Activated T-cell treated with anti-CD3 and anti-CD28 coated beads for 4 hours (primary cell): Measurements from ENCODE around the gene BNC2.

Experiments
- DNase-seq: peaks from one replicate; pipeline ENCODE4 v3.0.0-alpha.2; 2020

Gene BNC2

DNA sequence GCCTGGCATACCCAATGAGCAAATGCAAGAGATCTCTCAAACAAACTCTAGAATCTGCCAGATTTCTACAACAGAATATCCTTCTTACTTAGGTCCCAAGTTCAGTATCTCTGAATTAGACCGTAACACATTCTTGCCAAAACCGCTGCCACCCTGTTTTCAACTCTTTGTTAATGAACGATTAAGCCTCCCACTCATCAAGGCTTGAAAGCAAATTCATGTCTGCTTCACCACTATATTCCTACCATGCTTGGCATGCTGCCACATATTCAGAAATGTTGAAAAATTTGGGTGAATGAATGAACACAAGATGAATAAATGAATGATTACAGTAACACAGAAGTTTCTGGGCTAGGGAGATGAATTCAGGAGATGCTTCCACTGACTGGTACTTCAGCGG lies 119.9 kb downstream of the BNC2 start:
- DNase-seq: no peak

- DNase-seq: no peak
Observed at GRCh38 chr9:16745359-16745758, 125.1 kb downstream of the BNC2 start.

DNA sequence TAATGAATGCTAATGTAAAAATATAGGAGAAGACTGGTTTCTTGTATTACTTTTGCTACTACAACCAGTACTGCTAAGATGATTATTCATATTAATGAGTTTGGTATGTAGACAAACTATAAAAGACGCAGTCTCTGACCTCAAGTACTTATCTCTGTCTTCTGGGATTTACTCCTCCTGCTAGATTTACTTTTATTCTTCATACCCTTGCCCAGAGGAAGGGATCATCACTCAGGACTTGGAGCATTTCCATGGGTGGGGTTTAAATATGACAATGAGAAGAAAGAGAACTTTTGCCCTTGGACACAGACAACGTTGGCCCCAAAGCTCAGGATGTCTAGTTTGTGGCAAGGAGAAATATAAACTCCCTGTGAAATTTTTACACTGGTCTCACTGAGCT lies 126.1 kb downstream of the BNC2 start:
- DNase-seq: no peak

DNA sequence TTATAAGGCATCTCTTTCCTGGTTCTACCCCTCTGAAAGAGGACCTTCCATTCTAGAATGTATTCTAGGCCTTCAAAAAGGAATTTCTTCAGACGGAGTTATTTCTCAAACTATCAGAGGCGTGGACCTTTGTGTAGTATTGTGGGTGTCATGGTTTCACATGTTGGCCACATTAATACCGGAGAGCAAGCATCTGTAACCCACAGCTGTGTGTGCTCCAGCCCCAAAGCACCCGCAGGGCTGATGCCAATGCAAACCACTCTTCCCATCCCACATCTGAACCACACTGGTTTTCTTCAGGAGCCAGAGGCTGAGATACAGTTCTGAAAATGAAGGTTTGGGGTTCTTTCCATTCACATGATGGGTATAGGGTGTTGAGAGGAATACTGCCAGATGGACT lies 127.1 kb downstream of the BNC2 start:
- no peak for DNase-seq

- no peak for DNase-seq
Observed at GRCh38 chr9:16735001-16735400, 135.5 kb downstream of the BNC2 start.

DNA sequence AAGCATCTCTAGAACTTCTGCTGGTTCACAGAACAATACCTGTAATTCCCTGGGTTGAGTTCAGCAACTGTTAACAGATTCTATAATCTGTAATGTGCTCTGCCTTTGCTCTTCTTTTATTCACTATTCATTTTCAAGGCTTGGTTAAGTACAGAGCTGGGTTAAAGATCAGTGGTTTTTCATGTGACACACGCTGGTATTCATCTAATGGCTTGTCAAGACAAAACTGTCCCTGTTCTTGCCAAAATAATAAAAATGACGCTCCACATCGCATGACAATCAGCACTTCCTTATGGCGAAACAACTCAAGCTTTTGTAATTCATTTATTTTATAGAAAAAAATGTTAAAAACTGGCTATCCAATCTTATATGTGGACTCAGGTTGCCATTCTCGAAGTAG lies 137.9 kb downstream of the BNC2 start:
- DNase-seq: no peak

DNA sequence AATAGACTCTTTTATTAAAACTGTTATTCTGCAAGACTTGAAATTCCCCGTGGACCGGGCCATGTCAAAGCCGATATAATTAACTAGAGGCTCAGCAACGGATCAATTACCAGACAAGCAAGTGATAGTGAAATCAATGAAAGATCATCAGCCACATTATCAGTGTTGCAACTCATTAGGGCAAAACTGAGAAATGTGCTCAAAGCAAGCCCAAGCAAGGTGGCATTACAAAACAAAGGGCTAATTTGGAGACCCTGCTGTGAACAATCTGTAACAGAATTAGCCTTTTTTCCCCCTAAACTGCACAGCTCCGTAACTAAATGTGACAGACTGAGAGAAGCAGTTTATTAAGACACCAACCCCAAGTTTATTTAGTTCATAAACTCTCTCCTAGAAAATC lies 140.3 kb downstream of the BNC2 start:
- DNase-seq: no peak

DNA sequence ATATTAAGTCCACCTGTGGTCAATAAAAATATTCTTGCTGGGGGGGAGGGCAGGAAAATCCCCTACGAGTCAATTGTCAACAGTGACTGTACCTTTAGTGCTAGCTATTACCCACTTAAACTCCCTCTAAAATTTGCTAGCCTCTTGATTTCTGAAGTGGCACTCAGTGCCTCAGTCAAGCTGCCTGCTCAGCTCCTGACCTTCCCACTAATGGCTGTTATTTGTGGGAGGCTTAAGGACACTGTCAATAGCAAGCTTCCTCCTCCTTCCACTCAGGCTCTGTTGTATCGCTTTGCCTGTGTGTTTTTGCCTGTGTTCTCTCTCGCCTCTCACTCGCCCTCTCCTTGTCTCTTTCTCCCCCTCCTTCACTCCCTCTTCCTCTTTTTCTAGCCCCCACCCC lies 140.8 kb downstream of the BNC2 start:
- DNase-seq: no peak

DNA sequence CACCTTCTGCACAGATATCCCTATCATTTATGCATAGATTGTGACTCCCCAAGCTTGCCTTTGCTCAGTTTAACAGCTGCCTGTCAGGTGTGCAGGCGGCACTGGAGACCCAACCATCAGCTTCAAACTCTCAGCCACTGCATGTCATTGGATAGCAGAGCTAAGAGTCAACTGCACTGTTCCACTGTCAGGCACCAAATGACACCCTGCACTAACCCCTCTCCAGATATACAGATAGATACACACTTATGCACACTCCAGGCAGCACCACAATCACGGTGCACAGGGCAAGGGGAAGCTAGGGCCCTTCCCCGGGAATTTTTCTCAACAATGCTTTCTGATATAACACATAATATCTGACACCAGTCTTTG lies 142.3 kb downstream of the BNC2 start:
- no peak for DNase-seq

DNA sequence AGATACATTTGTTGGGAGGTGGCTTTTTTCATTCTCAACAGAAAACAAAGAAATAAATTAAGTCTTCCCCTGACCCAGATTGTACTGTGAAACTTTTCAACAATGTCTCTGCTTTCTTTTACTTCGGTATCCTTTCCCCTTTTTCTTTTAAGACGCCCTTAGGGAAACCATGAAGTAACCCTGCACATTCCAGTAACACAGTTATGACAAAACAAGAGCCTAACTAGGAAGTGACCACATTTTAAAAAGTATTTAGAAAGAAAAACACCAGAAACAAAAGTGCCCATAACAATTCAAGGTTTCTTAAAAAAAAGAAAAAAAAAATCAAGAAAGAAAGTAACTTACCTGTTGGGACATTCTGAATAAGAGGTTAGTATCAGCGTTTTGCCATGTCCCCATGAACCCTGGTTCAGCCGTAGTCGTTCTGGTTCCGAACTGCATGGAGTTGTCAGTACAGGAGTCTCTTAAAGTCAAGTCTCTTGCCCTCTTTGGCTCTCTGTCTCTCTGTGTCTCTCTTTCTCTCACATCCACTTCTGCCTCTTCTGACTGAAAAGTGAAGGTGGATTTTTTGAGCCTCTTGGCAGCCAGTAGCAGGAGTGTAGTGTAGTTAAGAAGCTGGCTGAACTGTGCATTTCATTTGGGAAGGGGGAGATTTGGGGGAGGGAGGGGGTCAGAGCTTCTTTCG lies 142.9 kb downstream of the BNC2 start:
- DNase-seq: no peak

DNA sequence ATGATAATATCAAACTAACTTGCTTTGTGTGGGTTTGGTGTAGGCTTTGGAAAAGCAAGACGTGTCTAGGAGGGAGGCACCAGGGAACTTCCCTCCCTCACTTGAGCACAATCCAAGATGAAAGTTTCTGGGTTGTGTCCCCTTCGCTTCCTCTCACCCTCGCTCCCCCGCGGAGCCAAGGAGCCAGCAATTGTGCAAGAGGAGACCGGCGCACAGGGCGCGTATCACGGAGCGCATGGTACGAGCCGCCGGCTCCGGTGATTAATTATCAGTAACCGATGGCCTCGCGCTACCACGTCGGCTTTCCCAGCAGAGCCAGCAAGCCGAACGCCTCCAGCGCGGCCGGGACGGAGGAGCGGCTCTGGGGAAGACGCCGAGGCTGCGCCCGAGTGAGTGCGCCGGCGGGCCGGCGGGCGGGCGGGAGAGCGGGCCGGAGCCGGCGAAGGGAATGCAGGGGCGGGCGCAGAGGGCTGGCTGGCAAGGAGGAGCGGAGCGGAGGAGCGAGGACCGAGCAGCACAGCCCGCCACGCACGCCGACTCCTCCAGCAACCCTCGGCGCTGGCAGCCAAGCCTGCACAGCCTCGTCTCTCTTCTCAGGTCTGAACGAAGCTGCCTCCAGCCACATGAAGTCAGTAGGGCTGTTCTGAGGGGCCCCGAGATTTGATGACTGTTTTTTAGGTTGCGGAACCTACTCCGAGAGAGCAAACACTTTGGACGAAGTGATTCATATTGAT lies 143.6 kb downstream of the BNC2 start:
- no peak for DNase-seq

DNA sequence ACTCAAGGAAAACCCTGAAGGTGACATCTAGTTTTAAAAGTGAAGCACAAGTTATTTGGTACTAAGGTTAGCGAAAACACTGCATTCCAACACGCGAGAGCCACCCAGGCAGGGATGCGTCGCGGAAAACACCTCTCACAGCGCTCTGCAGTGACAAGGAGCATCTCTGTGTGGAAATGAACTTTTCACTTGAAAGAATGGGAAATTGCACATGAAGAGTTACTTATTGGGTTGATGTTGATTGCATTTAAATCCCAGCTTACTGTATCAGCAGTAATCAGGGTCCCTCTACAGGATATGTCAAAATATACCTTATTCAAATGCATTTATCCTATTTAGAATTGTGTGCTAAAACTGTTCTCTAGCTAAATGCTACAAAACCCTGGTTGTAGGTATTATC lies 144.4 kb downstream of the BNC2 start:
- no peak for DNase-seq

DNA sequence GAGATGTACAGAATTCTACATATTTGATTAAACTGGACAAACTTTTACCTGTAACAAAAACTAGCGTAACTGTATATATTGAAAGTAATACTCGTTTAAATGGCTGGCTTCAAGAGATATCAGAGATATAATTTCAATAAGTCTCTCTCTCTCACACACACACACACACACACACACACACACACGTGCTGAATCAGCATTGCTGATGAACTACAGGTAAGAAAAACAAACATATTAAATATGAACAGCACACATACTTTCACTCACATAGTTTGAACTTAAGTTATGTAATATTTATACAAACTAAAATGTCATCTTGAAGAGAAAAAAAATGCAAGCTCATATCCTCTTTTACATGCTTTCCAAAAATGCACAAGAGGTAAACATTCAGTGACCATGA lies 145.4 kb downstream of the BNC2 start:
- no peak for DNase-seq

- DNase-seq: no peak
Observed at GRCh38 chr9:16721972-16722371, 148.5 kb downstream of the BNC2 start.

DNA sequence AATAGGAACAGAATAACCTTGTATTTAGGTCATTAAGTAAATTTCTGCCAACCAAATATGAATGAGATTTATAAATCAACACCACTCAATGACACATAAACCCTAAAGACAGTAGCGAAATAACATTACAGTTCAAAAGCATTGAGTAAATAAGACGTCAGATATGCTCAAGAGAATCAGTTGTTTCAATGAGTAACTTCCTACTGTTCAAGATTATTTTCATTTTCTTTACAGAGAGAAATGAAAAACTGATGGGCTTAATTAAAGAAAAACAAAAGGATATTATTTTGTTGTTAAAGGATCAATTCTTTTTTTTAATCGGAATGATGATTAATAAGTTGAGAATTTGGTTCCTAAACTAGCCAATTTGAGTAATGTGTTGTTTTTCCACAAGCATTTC lies 150.1 kb downstream of the BNC2 start:
- no peak for DNase-seq

GRCh38 chr9:16719921-16720320 lies 150.5 kb downstream of the BNC2 start:
- no peak for DNase-seq

DNA sequence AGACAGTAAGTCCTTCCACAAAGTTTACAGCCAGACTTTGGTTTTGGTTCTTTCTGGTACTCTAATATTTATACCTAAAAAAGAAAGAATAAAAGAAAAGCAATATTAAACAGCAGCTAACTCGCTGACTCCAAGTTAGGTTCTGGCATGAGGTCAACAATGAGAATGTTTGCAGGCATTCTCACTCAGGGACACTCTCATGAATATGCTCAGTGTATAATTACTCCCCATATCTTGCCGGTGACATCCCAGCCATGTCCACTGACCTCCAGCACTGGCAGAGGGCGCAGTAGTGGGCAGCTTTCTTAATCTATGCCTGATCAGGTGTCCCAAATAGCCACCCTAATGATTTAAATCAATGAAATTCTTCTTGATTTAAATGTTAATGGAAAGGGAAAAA lies 151.5 kb downstream of the BNC2 start:
- no peak for DNase-seq

DNA sequence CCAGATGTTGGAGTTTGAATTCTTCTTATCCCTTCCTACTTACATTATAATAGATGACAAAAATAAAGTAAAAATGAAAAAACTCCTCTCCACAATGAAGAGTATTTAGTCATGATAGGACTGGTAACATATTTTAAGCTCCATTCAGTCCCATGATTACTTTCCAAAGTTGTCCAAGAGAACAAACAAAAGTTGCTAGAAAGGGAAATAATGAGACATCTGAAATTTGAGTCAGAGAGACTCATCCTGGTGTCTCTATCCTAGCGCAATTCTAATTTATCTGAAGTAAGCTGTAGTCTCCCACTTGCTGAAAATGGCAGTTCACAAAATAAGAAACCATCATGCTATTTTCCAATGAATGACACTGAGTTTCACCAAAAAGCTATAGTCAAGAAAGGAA lies 152.2 kb downstream of the BNC2 start:
- no peak for DNase-seq

DNA sequence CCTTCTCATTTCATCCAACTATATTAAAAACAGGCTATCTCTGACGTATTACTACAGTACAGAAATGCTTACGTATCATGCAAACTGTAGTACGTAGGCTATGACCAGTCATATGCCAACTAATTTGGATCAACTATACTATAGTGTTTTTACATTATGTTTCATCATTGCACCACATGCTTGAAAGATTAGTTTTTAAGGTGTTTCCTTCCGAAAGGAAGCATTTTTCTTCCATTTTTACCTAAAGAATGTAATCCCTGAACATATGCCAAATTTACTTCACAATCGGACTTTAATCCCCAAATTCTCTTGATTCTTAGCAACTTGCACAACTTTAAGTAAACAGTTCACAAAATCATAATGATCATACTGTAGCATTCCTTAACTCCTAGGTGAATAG lies 153.9 kb downstream of the BNC2 start:
- no peak for DNase-seq

DNA sequence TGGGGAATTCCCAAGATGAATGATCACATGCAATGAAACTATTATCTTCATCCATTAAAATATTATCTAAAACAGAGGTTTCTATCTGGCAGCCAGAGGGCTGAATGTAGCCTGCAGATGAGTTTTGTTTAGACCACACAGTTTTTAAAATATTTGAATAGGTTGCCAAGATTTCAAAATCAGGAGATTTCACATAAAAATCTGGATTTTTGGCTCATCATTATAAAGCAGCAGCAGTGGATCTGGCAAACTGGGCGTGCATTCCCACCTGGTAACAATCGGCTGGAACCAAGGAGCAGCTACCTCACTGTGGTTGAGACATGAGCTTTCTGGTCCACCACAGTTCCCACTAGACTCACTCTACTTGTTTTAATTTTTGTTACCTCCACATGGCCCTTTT lies 155.1 kb downstream of the BNC2 start:
- no peak for DNase-seq

GRCh38 chr9:16712787-16713186 lies 157.7 kb downstream of the BNC2 start:
- no peak for DNase-seq

DNA sequence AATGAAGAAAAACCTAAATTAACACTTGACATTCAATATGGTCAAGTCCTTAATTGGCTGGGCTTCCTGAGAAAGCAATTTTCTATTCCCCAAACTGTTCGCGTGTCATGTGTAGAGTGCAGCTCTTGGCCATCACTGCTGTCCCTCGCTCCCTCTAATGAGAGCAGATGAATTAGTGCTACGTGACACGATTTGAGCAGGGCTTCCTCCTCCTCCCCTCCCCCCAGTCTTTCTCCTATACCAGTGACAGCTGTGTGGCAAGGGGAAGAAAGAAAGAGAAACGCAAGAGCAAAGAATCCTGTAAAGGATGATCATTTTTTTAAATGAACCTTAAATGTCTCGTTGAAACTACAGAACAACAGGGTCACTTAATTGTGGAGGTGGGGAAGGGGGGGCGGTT lies 159.6 kb downstream of the BNC2 start:
- DNase-seq: no peak

- no peak for DNase-seq
Observed at GRCh38 chr9:16709924-16710323, 160.5 kb downstream of the BNC2 start.

GRCh38 chr9:16708656-16709435 lies 161.6 kb downstream of the BNC2 start:
- DNase-seq: no peak
